GM18907 (cell line): ENCODE results near the gene IGLL1.
"Not testable (repeated sequence)": the region's sequence is repeated elsewhere in the genome, so short reads cannot be mapped to it uniquely, and the experiment has no call there.

Source experiments
- ATAC-seq: cut with Tn5 transposase; IDR thresholded peaks from one replicate; pipeline ENCODE4 v1.9.1; 2021; ENCODE audit warnings: mild to moderate bottlenecking, moderate library complexity; ENCODE audit not compliant: unreplicated experiment

The IGLL1 gene

GRCh38 chr22:23565305-23565914 is 14.7 kb downstream of the IGLL1 start:
- no peak for ATAC-seq

- ATAC-seq: no peak
These were observed 15.8 kb downstream of the IGLL1 start for GRCh38 chr22:23564276-23564675.

- no peak for ATAC-seq
These were observed 17.0 kb downstream of the IGLL1 start for GRCh38 chr22:23563111-23563510.

GRCh38 chr22:23562186-23562585 is 17.9 kb downstream of the IGLL1 start:
- no peak for ATAC-seq

GRCh38 chr22:23561025-23561510 is 19.0 kb downstream of the IGLL1 start:
- ATAC-seq: not testable (repeated sequence)

GRCh38 chr22:23560215-23560614 is 19.9 kb downstream of the IGLL1 start:
- not testable (repeated sequence) for ATAC-seq

GRCh38 chr22:23557467-23557866 is 22.6 kb downstream of the IGLL1 start:
- no peak for ATAC-seq

- no peak for ATAC-seq
These were observed 23.1 kb downstream of the IGLL1 start for GRCh38 chr22:23557036-23557435.

- no peak for ATAC-seq
These were observed 24.0 kb downstream of the IGLL1 start for GRCh38 chr22:23556026-23556620.

- ATAC-seq: no peak
These were observed 25.0 kb downstream of the IGLL1 start for GRCh38 chr22:23555118-23555517.

- no peak for ATAC-seq
These were observed 25.9 kb downstream of the IGLL1 start for GRCh38 chr22:23553924-23554870.

- ATAC-seq: no peak
These were observed 26.7 kb downstream of the IGLL1 start for GRCh38 chr22:23553438-23553837.

GRCh38 chr22:23552573-23552972 is 27.5 kb downstream of the IGLL1 start:
- ATAC-seq: no peak

GRCh38 chr22:23551385-23551784 is 28.7 kb downstream of the IGLL1 start:
- no peak for ATAC-seq

GRCh38 chr22:23550049-23550650 is 29.9 kb downstream of the IGLL1 start:
- ATAC-seq: no peak

- ATAC-seq: no peak
These were observed 30.9 kb downstream of the IGLL1 start for GRCh38 chr22:23549198-23549595.

- ATAC-seq: no peak
These were observed 31.4 kb downstream of the IGLL1 start for GRCh38 chr22:23548501-23549197.

- no peak for ATAC-seq
These were observed 32.1 kb downstream of the IGLL1 start for GRCh38 chr22:23547818-23548500.

GRCh38 chr22:23547382-23547781 is 32.7 kb downstream of the IGLL1 start:
- not testable (repeated sequence) for ATAC-seq

GRCh38 chr22:23544852-23545251 is 35.2 kb downstream of the IGLL1 start:
- no peak for ATAC-seq
